Measurements from ENCODE around the gene NPHP4.

GRCh38 chr1:5989286-5989605 lies 3.0 kb downstream of the NPHP4 start:
- TF ChIP-seq CTCF (IDR thresholded peaks at IDR 0.05) (no peak), POLR2A (IDR thresholded peaks at IDR 0.05) (no peak)

Measured in right lobe of liver (tissue), 4 donors.